ENCODE data around the gene IL2RA. TPM values are rescaled to one million over a fixed set of nuclear protein-coding genes. Genes with fewer than 3 reads are reported as not detected.
"Not testable (repeated sequence)": the region's sequence is repeated elsewhere in the genome, so short reads cannot be mapped to it uniquely, and the experiment has no call there.

The IL2RA gene
- total RNA-seq, 1 experiment from 2014 or later: not detected

DNA sequence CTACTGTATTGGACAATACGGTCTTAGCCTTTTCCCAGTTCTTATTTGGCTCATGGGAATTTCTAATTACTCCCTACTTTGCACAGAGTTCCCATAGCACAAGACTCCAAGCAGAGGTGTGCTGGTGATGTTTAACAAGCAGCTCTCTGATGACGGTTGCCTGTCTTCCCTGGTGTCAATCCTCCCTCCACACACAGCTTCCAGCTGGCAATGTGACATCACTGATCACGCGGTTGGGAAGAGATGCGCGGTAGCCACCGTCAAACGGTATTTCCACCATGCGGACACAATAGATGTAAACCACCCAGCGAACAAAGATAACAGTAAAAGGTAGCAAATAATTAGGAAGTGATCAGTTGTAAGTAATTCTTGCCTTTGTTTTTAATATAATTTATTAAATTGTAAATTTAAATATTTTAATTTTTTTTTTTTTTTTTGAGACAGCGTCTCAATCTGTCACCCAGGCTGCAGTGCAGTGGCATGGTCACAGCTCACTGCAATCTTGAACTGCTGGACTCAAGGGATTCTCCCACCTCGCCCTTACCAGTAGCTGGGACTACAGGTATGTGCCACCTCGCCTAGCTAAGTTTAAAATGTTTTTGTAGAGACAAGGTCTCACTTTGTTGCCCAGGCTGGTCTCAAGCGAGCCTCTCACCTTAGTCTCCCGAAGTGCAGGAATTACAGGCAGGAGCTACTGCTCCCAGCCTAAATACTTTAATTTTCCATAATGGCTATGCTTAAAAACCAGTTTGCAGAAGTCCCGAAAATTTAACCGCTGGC, 48.6 kb downstream of the IL2RA start:
- DNase-seq (ENCODE audit: low read depth): peak; percentile 28

DNA sequence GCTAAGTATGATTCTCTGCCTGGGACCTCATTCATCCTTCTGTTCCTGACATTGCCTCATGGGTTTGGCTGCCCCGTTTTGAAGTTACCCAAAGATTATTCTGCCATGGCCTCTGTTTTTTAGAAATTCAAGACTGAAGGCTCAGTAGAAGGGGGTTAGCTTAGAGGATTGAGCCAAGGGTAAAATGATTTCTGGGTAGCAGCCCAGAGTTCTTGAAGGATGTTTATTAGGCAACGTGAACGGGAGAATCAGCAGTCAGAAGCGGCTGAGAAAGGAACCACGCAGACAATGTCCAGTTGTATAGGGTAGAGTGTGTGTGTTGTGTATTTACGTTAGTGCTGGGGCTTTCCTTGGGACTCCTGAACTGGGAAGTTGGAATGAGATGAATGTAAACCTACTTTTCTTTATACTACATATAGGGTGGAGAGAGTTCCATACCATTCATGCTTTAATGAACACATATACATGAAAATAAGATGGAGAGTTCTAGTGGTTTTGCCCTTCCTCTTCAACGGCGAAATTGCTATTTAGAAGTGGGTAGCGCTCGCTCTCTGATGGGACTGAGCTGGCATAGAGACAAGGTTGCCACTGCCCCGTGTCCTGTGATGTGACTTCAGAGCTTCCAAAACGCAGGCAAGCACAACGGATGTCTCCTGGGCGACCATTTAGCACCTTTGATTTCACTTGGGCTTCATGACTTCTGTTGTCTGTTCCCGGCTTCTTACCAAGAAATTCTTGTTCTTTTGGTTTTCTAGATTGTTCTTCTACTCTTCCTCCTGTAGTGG, 49.9 kb downstream of the IL2RA start:
- no peak for DNase-seq (ENCODE audit: low read depth)

DNA sequence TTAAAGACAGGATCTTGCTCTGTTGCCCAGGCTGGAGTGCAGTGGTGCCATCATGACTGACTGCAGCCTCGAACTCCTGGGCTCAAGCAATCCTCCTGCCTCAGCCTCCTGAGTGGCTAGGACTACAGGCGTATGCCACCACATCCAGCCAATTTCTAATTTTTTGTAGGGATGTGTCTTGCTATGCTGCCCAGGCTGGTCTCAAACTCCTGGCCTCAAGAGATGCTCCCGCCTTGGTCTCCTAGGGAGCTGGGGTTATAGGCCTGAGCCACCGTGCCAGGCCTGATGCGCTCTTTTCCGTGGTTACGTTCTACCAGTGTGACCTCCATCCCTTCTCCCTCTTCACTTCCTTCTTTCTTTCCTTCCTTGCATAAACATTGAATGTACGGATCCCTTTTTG, 50.6 kb downstream of the IL2RA start:
- DNase-seq (ENCODE audit: low read depth): no peak

- no peak for DNase-seq (ENCODE audit: low read depth)
These were observed 51.6 kb downstream of the IL2RA start for GRCh38 chr10:6010569-6010968.

GRCh38 chr10:6009961-6010360, 52.2 kb downstream of the IL2RA start:
- no peak for DNase-seq (ENCODE audit: low read depth)

- DNase-seq (ENCODE audit: low read depth): peak; percentile 41
These were observed 53.0 kb downstream of the IL2RA start for GRCh38 chr10:6009150-6009549.

DNA sequence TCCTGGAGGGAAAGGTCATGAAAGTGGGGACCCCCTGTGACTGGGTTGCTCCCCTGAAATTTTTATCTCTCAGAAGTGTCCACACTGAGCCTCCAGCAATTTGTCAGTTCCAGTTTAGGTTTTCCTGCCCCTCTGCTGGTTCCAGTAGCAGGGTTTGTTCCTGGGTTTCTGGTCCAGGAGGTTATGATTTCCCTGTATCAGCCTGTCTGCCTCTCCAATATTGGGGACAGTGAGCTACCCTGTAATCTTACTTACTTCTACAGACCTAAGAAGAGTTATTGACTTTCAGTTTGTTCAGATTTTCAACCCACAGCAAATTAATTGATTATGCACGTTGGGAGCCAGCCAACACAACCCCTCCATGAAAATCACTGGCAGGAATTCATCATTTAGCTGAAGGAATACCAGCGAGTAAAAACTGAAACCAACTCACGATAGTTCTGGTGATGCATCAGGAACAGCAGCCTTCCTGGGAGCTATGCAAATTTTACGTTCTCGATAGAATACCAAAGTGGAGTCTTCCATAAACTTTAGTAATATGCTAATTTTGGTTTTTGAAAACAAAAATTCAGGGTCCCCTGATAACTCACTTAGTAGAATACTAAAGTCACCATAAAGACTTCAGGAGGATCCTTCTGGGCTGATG, 53.5 kb downstream of the IL2RA start:
- peak; percentile 25 for DNase-seq (ENCODE audit: low read depth)

- DNase-seq (ENCODE audit: low read depth): no peak
These were observed 55.2 kb downstream of the IL2RA start for GRCh38 chr10:6006991-6007390.

DNA sequence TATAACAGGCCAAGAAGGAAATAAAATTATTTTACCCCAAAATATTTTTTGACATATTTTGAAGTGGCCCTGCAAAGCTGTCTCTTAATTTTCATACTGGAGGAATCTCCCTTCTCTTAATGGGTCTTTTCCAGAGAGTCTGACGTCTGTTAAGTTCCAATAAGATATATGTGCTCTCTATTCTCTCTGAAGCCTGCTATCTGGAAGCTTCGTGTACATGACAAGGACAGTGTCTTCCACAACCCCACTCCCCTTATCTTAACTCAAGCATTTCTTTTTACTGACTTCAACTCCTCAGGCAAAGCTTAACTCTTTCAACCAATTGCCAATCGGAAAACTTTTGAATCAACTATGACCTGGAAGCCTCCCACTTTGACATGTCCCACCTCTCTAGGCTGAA, 55.6 kb downstream of the IL2RA start:
- no peak for DNase-seq (ENCODE audit: low read depth)

GRCh38 chr10:6005856-6006395, 56.2 kb downstream of the IL2RA start:
- peak; percentile 32 for DNase-seq (ENCODE audit: low read depth)

DNA sequence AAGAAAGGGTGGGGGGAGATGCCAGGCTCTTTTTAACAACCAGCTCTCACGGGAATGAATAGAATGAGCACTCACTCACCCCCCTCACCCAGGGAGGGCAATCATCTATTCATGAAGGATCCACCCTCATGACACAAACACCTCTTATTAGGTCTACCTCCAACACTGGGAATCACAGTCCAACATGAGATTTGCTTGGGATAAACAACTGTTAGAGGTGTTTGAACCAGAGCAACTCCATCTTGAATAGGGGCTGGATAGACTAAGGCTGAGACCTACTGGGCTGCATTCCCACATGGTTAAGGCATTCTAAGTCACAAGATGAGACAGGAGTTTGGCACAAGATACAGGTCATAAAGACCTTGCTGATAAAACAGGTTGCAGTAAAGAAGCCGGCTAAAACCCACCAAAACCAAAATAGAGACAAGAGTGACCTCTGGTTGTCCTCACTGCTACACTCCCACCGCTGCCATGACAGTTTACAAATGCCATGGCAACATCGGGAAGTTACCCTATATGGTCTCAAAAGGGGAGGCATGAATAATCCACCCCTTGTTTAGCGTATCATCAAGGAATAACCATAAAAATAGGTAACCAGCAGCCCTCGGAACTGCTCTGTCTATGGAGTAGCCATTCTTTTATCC, 56.9 kb downstream of the IL2RA start:
- DNase-seq (ENCODE audit: low read depth): not testable (repeated sequence)

DNA sequence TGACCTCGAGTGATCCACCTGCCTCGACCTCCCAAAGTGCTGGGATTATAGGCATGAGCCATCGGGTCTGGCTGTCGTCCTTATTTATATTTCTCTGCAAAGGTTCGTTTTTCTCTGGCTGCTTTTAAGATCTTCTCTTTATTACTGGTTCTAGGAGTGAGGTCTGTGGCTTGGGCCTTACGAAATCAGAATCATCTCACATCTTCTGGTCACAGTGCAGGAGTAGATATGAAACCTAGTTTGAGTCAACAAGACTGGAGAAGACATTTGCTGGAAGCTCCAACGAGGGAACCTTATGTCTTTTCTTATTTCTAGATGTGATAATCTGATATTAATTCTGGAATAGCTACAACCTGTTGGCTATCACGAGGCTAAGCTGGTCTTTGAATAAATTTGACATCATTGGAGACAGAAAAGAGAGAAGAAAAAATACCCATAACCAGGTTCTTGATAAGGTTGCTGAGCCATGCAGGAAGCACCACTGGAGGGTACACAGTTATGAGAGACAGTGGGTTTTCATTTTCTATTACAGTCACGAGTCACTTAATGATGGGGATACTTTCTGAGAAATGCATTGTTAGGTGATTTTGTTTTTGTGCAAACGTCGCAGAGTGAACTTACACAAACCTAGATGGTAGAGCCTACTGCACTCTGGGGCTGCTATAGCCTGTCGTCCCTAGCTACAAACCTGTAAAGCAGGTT, 59.2 kb downstream of the IL2RA start:
- no peak for DNase-seq (ENCODE audit: low read depth)

DNA sequence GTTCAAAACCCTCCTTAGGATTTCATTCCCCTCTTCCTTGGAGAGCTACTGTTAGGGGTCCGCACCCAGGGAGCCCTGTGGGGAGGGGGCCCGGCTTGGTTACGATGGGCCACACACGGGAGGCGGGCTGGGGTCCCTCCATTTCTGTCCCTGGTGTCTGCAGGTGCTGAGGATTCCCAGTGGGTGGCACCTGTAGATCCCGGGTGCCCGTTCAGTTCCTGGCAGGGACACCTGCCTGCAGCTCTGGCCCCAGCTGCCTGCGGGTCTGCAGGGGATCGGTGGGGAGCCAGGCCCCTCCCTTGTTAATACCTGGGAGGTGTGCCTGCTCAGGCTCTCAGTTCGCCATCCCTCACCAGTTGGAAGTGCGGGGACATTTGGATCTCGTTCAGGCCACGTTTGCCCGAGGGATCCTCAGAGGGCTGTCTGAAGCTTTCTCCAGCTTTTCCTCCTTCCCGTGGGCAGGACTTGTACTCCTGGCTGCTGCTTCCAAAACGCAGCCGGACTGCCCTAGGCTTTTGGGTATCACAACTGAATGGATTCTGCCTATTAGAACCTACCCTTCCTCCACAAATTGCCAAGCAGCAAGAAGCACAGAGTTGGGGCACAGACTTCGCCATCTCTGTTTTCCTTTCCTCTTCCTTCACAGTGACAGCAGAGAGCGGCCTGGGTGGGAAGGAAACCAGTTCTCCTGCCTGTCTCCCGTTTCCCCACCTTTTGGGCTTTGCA, 62.6 kb downstream of the IL2RA start:
- no peak for DNase-seq (ENCODE audit: low read depth)

GRCh38 chr10:5996696-5997095, 65.5 kb downstream of the IL2RA start:
- DNase-seq (ENCODE audit: low read depth): no peak

GRCh38 chr10:5992398-5992797, 69.8 kb downstream of the IL2RA start:
- no peak for DNase-seq (ENCODE audit: low read depth)

DNA sequence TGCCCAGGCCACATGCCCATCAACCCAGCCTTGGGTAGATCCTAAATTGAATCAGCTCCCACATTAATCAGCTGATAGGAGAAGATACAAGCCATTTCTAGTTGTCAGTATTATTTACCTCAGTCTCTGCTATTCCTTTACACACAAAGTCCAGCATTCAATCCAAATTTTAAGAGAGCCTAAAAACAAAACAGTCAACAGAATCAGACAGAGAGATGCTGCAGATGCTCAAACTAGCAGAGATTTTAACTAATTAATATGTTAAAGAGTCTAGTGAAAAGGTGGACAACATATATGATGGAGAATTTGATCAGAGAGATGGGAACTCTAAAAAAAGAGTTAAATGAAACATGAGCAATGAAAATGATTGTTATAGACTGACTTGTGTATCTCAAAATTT, 70.5 kb downstream of the IL2RA start:
- no peak for DNase-seq (ENCODE audit: low read depth)

GRCh38 chr10:5989756-5990155, 72.4 kb downstream of the IL2RA start:
- no peak for DNase-seq (ENCODE audit: low read depth)

DNA sequence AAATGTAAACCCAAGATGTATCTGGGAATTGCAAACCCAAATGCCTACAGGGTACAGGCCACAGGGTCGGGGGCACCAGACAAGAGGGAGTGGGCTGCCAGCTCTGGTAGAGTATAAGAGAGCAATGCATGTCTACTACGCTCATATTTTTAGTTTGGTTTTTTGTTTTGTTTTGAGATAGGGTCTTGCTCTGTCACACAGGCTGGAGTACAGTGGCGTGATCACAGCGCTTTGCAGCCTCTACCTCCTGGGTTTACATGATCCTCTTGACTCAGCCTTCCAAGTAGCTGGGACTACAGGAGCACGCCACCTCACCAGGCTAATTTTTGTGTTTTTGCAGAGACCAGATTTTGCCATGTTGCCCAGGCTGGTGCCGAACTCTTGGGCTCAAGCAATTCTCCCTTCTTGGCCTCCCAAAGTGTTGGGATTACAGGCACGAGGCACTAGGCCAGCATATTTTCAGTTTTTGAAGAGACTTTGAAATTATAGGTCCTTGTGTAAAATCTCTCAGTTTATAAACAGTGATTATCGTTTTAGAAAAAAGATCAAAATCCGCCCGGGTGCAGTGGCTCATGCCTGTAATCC, 73.7 kb downstream of the IL2RA start:
- no peak for DNase-seq (ENCODE audit: low read depth)

DNA sequence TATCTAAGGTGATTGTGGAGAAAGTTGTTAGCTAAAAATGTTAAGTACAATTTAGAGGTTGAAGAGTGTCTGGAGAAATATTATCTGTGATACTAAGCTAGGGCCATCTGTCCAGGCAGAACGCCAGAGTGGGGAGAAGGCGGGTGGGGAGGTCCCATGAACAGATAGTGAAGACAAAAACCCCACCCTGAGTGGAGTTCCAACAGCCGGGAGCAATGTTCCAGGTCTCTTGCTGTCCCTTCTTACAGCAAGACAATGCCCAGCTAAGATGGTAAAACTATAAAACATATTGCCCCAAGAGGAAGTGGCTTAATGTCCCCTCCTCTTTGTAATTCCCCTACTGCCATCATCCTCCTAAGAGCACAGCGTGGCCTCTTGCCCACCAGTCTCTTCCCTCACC, 74.4 kb downstream of the IL2RA start:
- DNase-seq (ENCODE audit: low read depth): no peak

- no peak for DNase-seq (ENCODE audit: low read depth)
These were observed 77.1 kb downstream of the IL2RA start for GRCh38 chr10:5985029-5985428.
